Esophagus squamous epithelium (tissue), 4 donors: ENCODE results near the gene HECTD2.

Experiments used
- CTCF ChIP-seq, 6 experiments: fragments of 450-650 bp in 4 of 6; fragments of 200-600 bp in 2 of 6; sonication (generic) in 2 of 6; IDR thresholded peaks; one replicate each; pipeline ENCODE4 v1.5.1; 2016 to 2019; ENCODE audit warnings: antibody characterized with exemption in 6 of 6, mild to moderate bottlenecking in 4 of 6, moderate library complexity in 4 of 6
- POLR2A ChIP-seq, 4 donors: fragments of 450-650 bp; IDR thresholded peaks; one replicate each; pipeline ENCODE4 v1.6.1; 2017; ENCODE audit warnings: antibody characterized with exemption in 4 of 4, mild to moderate bottlenecking in 4 of 4, moderate library complexity in 3 of 4

GRCh38 chr10:91540733-91541132 lies 130.6 kb downstream of the HECTD2 start:
- TF ChIP-seq CTCF (IDR thresholded peaks at IDR 0.05): no peak
- no peak for TF ChIP-seq POLR2A (IDR thresholded peaks at IDR 0.05)
